ENCODE measurements around the gene SLC66A1.

Gene SLC66A1

GRCh38 chr1:19375631-19376400 is 63.7 kb downstream of the SLC66A1 start:
- no peak overlapping the region for H3K4me3 ChIP-seq (ENCODE audit: low read length)
- TF ChIP-seq, protein P1, sequence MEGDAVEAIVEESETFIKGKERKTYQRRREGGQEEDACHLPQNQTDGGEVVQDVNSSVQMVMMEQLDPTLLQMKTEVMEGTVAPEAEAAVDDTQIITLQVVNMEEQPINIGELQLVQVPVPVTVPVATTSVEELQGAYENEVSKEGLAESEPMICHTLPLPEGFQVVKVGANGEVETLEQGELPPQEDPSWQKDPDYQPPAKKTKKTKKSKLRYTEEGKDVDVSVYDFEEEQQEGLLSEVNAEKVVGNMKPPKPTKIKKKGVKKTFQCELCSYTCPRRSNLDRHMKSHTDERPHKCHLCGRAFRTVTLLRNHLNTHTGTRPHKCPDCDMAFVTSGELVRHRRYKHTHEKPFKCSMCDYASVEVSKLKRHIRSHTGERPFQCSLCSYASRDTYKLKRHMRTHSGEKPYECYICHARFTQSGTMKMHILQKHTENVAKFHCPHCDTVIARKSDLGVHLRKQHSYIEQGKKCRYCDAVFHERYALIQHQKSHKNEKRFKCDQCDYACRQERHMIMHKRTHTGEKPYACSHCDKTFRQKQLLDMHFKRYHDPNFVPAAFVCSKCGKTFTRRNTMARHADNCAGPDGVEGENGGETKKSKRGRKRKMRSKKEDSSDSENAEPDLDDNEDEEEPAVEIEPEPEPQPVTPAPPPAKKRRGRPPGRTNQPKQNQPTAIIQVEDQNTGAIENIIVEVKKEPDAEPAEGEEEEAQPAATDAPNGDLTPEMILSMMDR (conservative IDR thresholded peaks at IDR 0.05; ENCODE audit: low read depth, low read length), result no peak
- no peak for DNase-seq (ENCODE audit: low read depth)

DNA sequence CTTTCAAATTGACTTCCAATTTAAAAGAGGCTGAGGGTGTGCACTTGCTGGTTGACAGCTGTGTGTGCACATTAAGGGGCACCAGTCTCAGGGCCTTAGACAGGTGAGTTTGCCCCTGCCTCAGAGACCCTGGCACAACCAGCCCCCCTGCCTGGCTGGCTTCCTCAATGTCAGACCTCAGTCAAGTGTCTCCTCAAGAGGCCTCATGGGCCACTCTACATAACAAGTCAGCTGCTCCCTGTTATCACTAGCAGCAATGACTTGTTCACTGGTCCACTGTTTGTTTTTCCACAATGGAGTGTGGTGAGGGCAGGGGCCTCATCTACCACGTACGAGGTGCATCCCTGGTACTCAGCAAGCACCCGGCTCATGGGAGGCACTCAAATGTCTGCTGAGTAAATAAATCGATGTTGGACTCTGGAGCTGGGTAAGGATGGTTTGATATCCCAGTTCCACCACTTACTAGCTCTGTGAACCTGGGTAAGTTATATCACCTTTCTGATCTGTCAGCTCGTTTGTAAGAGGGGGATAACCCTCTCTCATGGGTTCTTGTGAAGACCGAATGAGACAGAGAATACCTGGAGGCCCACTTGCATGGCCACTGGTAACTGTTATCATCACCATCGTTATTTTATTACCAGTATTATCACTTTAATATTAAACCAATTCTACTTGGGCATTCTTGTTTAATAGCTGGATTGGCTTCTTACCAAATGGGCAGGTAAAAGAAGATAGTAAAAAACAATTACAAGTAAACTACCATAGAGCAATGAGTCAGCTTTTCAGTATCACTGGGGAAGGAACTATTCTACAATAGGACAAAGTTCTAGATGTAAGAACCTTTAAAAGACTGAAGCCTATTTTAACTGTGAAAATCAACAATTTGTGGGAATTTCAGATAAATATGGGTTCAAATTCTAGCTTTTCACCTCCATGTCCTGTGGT is 64.6 kb downstream of the SLC66A1 start:
- no peak overlapping the region for H3K4me3 ChIP-seq (ENCODE audit: low read length)
- DNase-seq (ENCODE audit: low read depth), result no peak
- TF ChIP-seq, protein P1 (conservative IDR thresholded peaks at IDR 0.05; ENCODE audit: low read depth, low read length), result no peak

GRCh38 chr1:19377812-19378718 is 65.9 kb downstream of the SLC66A1 start:
- TF ChIP-seq, protein P1 (conservative IDR thresholded peaks at IDR 0.05; ENCODE audit: low read depth, low read length), result no peak
- DNase-seq (ENCODE audit: low read depth), result no peak
- H3K4me3 ChIP-seq (ENCODE audit: low read length), result no peak overlapping the region

Data from retinal pigment epithelial cell (primary cell).